ENCODE data around the gene IPO11. TPM values are rescaled to one million over a fixed set of nuclear protein-coding genes. Genes with fewer than 3 reads are reported as not detected.

Gene IPO11
- total RNA-seq, 1 donor: 38.1 TPM

DNA sequence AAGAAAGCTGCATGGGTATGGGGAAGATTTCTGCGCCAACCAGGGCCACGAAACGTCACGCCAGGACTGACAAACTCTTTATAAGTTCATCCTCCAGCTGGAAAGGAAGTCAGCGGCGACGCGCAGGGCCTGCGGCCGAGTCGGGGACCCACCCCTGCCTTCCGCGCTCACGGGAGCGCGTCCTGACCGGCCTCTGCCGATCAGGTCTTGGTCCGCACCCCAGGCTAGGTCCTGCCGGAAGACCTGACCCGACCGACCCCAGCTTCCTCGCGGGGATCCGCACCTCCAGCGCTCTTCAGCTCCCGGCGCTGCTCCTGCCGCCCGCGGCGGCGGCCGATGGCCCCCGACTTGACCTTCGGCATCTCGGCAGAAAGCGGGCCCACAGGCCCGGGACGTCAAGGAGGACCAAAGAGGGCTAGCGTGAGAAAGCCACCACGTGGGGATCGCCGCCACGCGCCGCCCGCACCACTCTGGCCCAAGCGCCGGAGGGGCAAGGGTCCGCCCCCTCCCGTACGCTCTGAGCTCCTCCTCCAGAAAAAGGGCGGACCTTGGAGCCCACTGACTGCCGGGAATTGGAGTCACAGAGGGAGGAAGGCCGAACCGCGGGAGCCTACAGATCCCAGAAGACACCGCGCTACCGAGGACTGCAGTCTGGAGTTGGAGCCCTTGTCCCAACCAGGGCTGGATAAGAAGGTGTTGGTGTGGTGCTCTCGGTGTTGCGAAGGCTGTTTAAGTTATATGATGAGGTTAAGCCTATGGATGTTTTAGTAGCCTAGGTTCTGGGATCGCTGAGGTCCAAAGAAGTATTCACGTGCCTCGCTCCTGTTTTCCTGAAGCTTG is 8.9 kb upstream of the IPO11 start, which contains the start of gene DIMT1:
Gene DIMT1, minus strand, starts transcription at position 495 of the 840 bp plus-strand sequence. Its CDS starts 133 bp downstream, at position 362.
- H3K4me3 ChIP-seq (ENCODE audit: low read depth, low read length): peak within 1 kb of the TSS; percentile 89
- TF ChIP-seq CTCF (IDR thresholded peaks at IDR 0.05; ENCODE audit: insufficient read depth, low read length): no peak
- peak; percentile 97 for DNase-seq (ENCODE audit: low read depth)

- DNase-seq (ENCODE audit: low read depth): no peak
- TF ChIP-seq CTCF (IDR thresholded peaks at IDR 0.05; ENCODE audit: insufficient read depth, low read length): no peak
- peak overlapping the region; percentile 82 for H3K4me3 ChIP-seq (ENCODE audit: low read depth, low read length)
Measured at GRCh38 chr5:62413711-62414110, 1.1 kb downstream of the IPO11 start.

DNA sequence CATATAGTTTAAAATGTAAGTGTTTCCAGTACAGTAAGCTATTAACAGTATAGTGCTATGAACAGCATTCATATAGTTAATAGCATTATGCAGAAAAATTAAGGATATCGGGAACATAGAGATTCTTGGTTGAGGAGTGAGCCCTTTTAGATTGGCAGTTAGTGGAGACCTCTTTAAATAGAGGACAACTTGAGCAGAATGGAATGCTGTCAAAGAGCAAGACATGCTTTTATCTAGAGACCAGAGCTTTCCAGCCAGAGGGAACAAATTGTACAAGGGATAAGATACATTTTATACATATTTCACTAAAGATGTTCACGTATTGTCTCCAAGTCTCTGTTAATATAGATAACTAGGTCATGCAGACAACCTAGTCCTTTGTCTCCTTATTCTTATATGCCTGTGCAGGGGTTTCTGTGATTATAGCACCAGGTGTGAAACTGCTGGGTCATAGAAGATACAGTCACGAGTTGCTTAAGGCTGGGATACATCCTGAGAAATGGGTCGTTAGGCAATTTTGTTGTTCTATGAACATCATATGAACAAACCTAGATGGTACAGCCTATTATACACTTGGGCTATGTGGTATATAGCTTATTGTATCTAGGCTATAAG is 6.0 kb downstream of the IPO11 start:
- no peak overlapping the region for H3K4me3 ChIP-seq (ENCODE audit: low read depth, low read length)
- no peak for TF ChIP-seq CTCF (IDR thresholded peaks at IDR 0.05; ENCODE audit: insufficient read depth, low read length)
- DNase-seq (ENCODE audit: low read depth): no peak

DNA sequence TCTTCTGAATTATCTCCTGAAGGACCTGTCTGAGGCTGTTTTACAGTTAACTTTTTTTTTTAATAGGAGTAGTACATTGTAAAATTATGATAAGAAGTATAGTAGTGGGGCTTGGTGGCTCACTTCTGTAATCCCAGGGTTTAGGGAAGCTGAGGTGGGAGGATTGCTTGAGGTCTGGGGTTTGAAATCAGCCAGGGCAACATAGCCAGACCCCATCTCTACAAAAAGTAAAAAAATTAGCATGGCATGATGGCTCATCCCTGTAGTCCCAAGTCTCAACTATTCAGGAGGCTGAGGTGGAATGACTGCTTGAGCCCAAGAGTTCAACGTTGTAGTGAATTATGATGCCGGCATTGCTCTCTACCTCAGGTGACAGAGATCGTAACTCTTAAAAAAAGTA is 7.0 kb downstream of the IPO11 start:
- TF ChIP-seq CTCF (IDR thresholded peaks at IDR 0.05; ENCODE audit: insufficient read depth, low read length): no peak
- H3K4me3 ChIP-seq (ENCODE audit: low read depth, low read length): no peak overlapping the region
- DNase-seq (ENCODE audit: low read depth): no peak

DNA sequence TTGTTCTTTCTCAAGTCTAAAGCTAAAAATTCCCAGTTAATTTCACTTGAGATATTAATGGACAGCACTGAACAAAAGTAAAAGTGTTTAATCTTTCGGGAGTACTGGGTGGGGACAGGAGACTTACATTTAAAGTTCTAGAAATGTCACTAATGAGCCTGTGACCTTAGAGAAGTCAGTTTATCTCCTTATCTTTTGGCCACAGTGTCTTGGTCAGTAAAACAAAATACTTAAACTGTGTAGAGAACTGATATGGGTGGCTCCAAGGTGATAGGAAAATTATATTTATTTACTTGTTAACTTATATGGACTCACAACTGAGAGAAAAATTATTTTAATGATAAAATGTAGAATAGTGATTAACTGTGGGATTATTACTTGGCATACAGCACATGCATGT is 8.9 kb downstream of the IPO11 start:
- no peak for DNase-seq (ENCODE audit: low read depth)
- no peak for TF ChIP-seq CTCF (IDR thresholded peaks at IDR 0.05; ENCODE audit: insufficient read depth, low read length)

DNA sequence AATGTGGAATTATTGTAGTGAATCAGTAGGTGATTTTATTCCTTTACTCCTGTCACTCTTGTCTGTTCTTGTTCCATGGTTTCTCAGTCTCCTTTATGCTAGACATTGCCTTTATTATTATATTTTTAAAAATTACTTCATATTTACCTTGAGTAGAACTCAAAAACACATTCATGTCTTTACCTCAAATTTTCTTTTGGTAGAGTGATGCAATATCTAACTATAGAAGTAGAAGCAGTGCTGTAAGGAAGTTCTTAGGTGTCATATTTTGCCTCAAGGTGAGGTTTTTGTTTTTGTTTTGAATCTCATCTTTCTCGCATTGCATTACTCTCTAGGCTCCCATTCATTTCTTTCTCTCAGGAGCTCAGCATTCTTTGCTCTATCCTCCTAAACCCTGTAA is 12.2 kb downstream of the IPO11 start:
- no peak for TF ChIP-seq CTCF (IDR thresholded peaks at IDR 0.05; ENCODE audit: insufficient read depth, low read length)
- DNase-seq (ENCODE audit: low read depth): no peak
- no peak overlapping the region for H3K4me3 ChIP-seq (ENCODE audit: low read depth, low read length)

More for the DNA sequence above, 8.9 kb downstream of the IPO11 start:
- H3K4me3 ChIP-seq (ENCODE audit: low read depth, low read length): no peak overlapping the region
